ENCODE measurements around the gene WHRN.

Gene WHRN

GRCh38 chr9:114390952-114391351 lies 114.3 kb downstream of the WHRN start:
- Histone ChIP-seq H3K27me3 (ENCODE audit: insufficient read depth, low read length) (no peaks in the 10 kb centered on the region), H3K14ac (ENCODE audit: low read length) (no peak overlapping the region), H3K27ac (ENCODE audit: low read depth, low read length) (no peak overlapping the region), H3K36me3 (ENCODE audit: control insufficient read depth in 1 of 2, insufficient read depth in 2 of 2, low read length in 2 of 2) (no peaks in the 10 kb centered on the region), H3K79me1 (ENCODE audit: low read length) (peaks cover 15% of the 10 kb centered on the region), H3K18ac (ENCODE audit: low read length) (no peak overlapping the region), H3K4me3 (ENCODE audit: low read depth, low read length) (no peak overlapping the region), H2AK5ac (ENCODE audit: low read length) (no peak overlapping the region), H2BK5ac (ENCODE audit: low read depth, low read length, poor library complexity) (no peak overlapping the region), H4K12ac (ENCODE audit: low read depth, low read length) (no peak overlapping the region), H2BK120ac (ENCODE audit: insufficient read depth, low read length, poor library complexity) (no peak overlapping the region), H3K9ac (ENCODE audit: low read length) (no peak overlapping the region), H3K4me2 (ENCODE audit: low read length) (no peak overlapping the region), H3K4me1 (ENCODE audit: control insufficient read depth in 1 of 2, insufficient read depth in 2 of 2, low read length in 2 of 2) (peaks cover 32 to 38% of the 10 kb centered on the region in 2 experiments), H3K9me3 (ENCODE audit: insufficient read depth, low read depth, low read length) (no peaks in the 10 kb centered on the region), H3K23ac (ENCODE audit: low read length) (no peak overlapping the region), H4K8ac (ENCODE audit: low read depth, low read length) (no peak overlapping the region), H4K91ac (ENCODE audit: low read depth, low read length) (no peak overlapping the region), H2AFZ (ENCODE audit: insufficient read depth, low read length, poor library complexity) (no peak overlapping the region), H3K79me2 (ENCODE audit: control insufficient read depth, insufficient read depth, low read length, poor library complexity) (peaks cover 2% of the 10 kb centered on the region), H2BK12ac (ENCODE audit: low read length) (no peak overlapping the region), H3K4ac (ENCODE audit: low read depth, low read length) (no peak overlapping the region)
- no peak for DNase-seq
- no CpG with 5 or more reads among the region's 2 CpGs for WGBS (ENCODE audit: extremely low coverage, insufficient coverage, insufficient read length)

DNA sequence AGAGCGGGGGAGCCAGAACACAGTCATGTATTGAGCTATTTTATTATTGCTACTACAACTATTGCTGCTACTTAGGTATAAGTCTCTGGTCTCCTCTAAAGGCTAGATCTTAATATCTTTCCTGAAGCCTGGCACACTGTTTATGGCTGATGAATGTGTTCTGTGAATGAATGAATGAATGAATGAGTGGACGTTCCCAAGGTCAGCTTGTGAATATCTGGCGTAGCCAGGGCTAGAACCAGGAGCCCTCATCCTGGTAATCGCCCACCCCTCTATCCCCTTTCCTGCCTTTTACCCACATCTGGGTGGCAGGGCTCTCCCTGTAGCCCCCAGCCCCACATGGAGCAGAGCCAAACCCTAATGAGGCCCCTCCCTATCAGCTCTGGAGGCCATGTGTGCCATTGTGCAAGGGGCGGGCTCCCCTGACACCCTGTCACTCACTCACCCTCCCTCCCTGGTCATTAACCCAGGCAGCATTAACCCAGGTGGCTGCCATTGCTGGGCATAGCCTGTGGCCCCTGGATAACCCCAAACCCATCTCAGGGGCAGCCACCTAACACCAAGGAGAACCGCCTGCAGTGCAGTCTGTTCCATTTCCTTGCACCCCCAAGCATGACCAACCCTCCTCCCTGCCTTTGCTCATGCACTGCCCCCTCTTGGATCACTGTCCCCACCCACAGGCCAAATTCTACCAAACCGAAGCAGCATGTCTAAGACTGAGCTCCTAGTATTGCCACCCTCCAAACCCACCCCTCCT lies 115.5 kb downstream of the WHRN start:
- H3K4ac ChIP-seq (ENCODE audit: low read depth, low read length) = no peak overlapping the region
- H3K4me2 ChIP-seq (ENCODE audit: low read length) = no peak overlapping the region
- peak overlapping the region; percentile 38 for H2AK5ac ChIP-seq (ENCODE audit: low read length)
- no CpG with 5 or more reads among the region's 7 CpGs for WGBS (ENCODE audit: extremely low coverage, insufficient coverage, insufficient read length)
- H3K4me3 ChIP-seq (ENCODE audit: low read depth, low read length) = no peak overlapping the region
- no peak overlapping the region for H4K8ac ChIP-seq (ENCODE audit: low read depth, low read length)
- no peaks in the 10 kb centered on the region for H3K9me3 ChIP-seq (ENCODE audit: insufficient read depth, low read depth, low read length)
- no peak overlapping the region for H2AFZ ChIP-seq (ENCODE audit: insufficient read depth, low read length, poor library complexity)
- peaks cover 1% of the 10 kb centered on the region for H3K79me2 ChIP-seq (ENCODE audit: control insufficient read depth, insufficient read depth, low read length, poor library complexity)
- no peak overlapping the region for H3K23ac ChIP-seq (ENCODE audit: low read length)
- H4K91ac ChIP-seq (ENCODE audit: low read depth, low read length) = no peak overlapping the region
- H2BK5ac ChIP-seq (ENCODE audit: low read depth, low read length, poor library complexity) = no peak overlapping the region
- H3K18ac ChIP-seq (ENCODE audit: low read length) = no peak overlapping the region
- H3K4me1 ChIP-seq (ENCODE audit: control insufficient read depth in 1 of 2, insufficient read depth in 2 of 2, low read length in 2 of 2) = peaks cover 31 to 43% of the 10 kb centered on the region in 2 experiments
- H3K27me3 ChIP-seq (ENCODE audit: insufficient read depth, low read length) = no peaks in the 10 kb centered on the region
- no peak overlapping the region for H2BK120ac ChIP-seq (ENCODE audit: insufficient read depth, low read length, poor library complexity)
- no peak overlapping the region for H3K9ac ChIP-seq (ENCODE audit: low read length)
- no peak overlapping the region for H3K27ac ChIP-seq (ENCODE audit: low read depth, low read length)
- peaks cover 14% of the 10 kb centered on the region for H3K79me1 ChIP-seq (ENCODE audit: low read length)
- no peak overlapping the region for H3K14ac ChIP-seq (ENCODE audit: low read length)
- no peak overlapping the region for H4K12ac ChIP-seq (ENCODE audit: low read depth, low read length)
- H3K36me3 ChIP-seq (ENCODE audit: control insufficient read depth in 1 of 2, insufficient read depth in 2 of 2, low read length in 2 of 2) = no peaks in the 10 kb centered on the region
- no peak for DNase-seq
- H2BK12ac ChIP-seq (ENCODE audit: low read length) = no peak overlapping the region

DNA sequence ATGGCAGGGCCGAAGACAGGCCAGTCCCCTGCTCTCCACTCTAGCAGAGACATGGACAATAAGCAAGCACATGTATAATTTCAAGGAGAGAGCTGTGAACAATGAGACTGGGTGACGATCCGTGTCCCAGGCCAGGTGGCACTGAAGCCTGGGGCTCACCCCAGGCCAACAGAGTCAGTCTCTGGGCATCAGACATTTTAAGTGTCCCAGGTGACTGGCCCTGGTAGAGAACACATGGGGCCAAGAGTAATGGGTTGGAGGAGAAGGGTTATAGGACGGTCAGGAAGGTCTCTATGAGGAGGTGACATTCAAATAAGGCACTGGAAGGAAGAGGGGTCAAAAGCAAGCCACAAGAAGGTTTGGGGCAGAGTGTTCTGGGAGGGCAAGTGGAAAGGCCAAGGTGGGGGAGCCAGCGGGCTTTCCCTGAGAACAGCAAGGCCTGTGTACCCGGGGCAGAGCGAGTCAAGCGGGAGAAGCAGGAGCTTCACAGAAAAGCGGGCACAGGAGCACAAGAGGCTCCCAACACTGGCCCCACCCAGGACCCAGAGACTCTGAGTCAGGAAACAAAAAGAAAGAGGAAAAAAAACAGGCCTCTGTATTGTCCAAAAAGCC lies 116.4 kb downstream of the WHRN start:
- Histone ChIP-seq H3K36me3 (ENCODE audit: control insufficient read depth in 1 of 2, insufficient read depth in 2 of 2, low read length in 2 of 2) (no peaks in the 10 kb centered on the region), H2BK5ac (ENCODE audit: low read depth, low read length, poor library complexity) (no peak overlapping the region), H4K8ac (ENCODE audit: low read depth, low read length) (no peak overlapping the region), H3K4me3 (ENCODE audit: low read depth, low read length) (no peak overlapping the region), H3K4ac (ENCODE audit: low read depth, low read length) (no peak overlapping the region), H4K91ac (ENCODE audit: low read depth, low read length) (peak overlapping the region; percentile 80), H3K4me2 (ENCODE audit: low read length) (no peak overlapping the region), H3K27me3 (ENCODE audit: insufficient read depth, low read length) (no peaks in the 10 kb centered on the region), H3K4me1 (ENCODE audit: control insufficient read depth in 1 of 2, insufficient read depth in 2 of 2, low read length in 2 of 2) (peaks cover 30 to 42% of the 10 kb centered on the region in 2 experiments), H3K27ac (ENCODE audit: low read depth, low read length) (no peak overlapping the region), H2BK120ac (ENCODE audit: insufficient read depth, low read length, poor library complexity) (no peak overlapping the region), H2BK12ac (ENCODE audit: low read length) (peak overlapping the region; percentile 75), H2AK5ac (ENCODE audit: low read length) (no peak overlapping the region), H4K12ac (ENCODE audit: low read depth, low read length) (no peak overlapping the region), H3K79me2 (ENCODE audit: control insufficient read depth, insufficient read depth, low read length, poor library complexity) (no peaks in the 10 kb centered on the region), H3K79me1 (ENCODE audit: low read length) (peaks cover 13% of the 10 kb centered on the region), H3K14ac (ENCODE audit: low read length) (no peak overlapping the region), H3K23ac (ENCODE audit: low read length) (no peak overlapping the region), H3K9ac (ENCODE audit: low read length) (no peak overlapping the region), H2AFZ (ENCODE audit: insufficient read depth, low read length, poor library complexity) (no peak overlapping the region), H3K18ac (ENCODE audit: low read length) (no peak overlapping the region), H3K9me3 (ENCODE audit: insufficient read depth, low read depth, low read length) (no peaks in the 10 kb centered on the region)
- no peak for DNase-seq
- WGBS (ENCODE audit: extremely low coverage, insufficient coverage, insufficient read length) = no CpG with 5 or more reads among the region's 9 CpGs

DNA sequence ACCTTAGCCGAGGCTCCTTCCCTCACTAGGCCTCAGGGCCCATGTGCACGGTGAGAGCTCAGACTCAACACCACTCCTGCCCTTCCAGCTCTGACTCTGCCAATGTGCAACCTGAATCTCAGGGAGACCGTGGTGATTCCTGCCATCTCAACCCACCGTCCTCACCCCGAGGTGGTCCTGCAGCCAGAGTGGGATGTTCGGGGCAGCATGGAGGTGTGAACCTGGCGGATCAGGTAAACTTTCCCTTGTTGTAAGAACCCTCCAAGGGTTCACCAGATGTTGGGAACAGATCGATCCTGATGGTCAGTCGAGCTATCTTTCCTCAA lies 117.0 kb downstream of the WHRN start:
- H3K79me1 ChIP-seq (ENCODE audit: low read length) = peaks cover 13% of the 10 kb centered on the region
- H4K12ac ChIP-seq (ENCODE audit: low read depth, low read length) = no peak overlapping the region
- H2BK120ac ChIP-seq (ENCODE audit: insufficient read depth, low read length, poor library complexity) = peak overlapping the region; percentile 7
- WGBS (ENCODE audit: extremely low coverage, insufficient coverage, insufficient read length) = no CpG with 5 or more reads among the region's 9 CpGs
- no peak overlapping the region for H3K23ac ChIP-seq (ENCODE audit: low read length)
- no peak for DNase-seq
- peak overlapping the region; percentile 17 for H3K18ac ChIP-seq (ENCODE audit: low read length)
- H3K4me3 ChIP-seq (ENCODE audit: low read depth, low read length) = no peak overlapping the region
- peak overlapping the region; percentile 6 for H2AK5ac ChIP-seq (ENCODE audit: low read length)
- peaks cover 30 to 43% of the 10 kb centered on the region in 2 experiments for H3K4me1 ChIP-seq (ENCODE audit: control insufficient read depth in 1 of 2, insufficient read depth in 2 of 2, low read length in 2 of 2)
- H2AFZ ChIP-seq (ENCODE audit: insufficient read depth, low read length, poor library complexity) = peak overlapping the region; percentile 19
- peak overlapping the region; percentile 1 for H3K14ac ChIP-seq (ENCODE audit: low read length)
- no peak overlapping the region for H3K4ac ChIP-seq (ENCODE audit: low read depth, low read length)
- peak overlapping the region; percentile 84 for H4K8ac ChIP-seq (ENCODE audit: low read depth, low read length)
- H4K91ac ChIP-seq (ENCODE audit: low read depth, low read length) = peak overlapping the region; percentile 80
- peak overlapping the region; percentile 86 for H3K27ac ChIP-seq (ENCODE audit: low read depth, low read length)
- H3K27me3 ChIP-seq (ENCODE audit: insufficient read depth, low read length) = no peaks in the 10 kb centered on the region
- H3K9me3 ChIP-seq (ENCODE audit: insufficient read depth, low read depth, low read length) = no peaks in the 10 kb centered on the region
- peak overlapping the region; percentile 75 for H2BK12ac ChIP-seq (ENCODE audit: low read length)
- no peaks in the 10 kb centered on the region for H3K36me3 ChIP-seq (ENCODE audit: control insufficient read depth in 1 of 2, insufficient read depth in 2 of 2, low read length in 2 of 2)
- peak overlapping the region; percentile 0 for H2BK5ac ChIP-seq (ENCODE audit: low read depth, low read length, poor library complexity)
- no peaks in the 10 kb centered on the region for H3K79me2 ChIP-seq (ENCODE audit: control insufficient read depth, insufficient read depth, low read length, poor library complexity)
- H3K4me2 ChIP-seq (ENCODE audit: low read length) = no peak overlapping the region
- H3K9ac ChIP-seq (ENCODE audit: low read length) = no peak overlapping the region

All from trophoblast cell (in vitro differentiated cells and primary cell).